ENCODE measurements around the gene MARVELD2.
"Not testable (repeated sequence)": the region's sequence is repeated elsewhere in the genome, so short reads cannot be mapped to it uniquely, and the experiment has no call there.

MARVELD2 gene

DNA sequence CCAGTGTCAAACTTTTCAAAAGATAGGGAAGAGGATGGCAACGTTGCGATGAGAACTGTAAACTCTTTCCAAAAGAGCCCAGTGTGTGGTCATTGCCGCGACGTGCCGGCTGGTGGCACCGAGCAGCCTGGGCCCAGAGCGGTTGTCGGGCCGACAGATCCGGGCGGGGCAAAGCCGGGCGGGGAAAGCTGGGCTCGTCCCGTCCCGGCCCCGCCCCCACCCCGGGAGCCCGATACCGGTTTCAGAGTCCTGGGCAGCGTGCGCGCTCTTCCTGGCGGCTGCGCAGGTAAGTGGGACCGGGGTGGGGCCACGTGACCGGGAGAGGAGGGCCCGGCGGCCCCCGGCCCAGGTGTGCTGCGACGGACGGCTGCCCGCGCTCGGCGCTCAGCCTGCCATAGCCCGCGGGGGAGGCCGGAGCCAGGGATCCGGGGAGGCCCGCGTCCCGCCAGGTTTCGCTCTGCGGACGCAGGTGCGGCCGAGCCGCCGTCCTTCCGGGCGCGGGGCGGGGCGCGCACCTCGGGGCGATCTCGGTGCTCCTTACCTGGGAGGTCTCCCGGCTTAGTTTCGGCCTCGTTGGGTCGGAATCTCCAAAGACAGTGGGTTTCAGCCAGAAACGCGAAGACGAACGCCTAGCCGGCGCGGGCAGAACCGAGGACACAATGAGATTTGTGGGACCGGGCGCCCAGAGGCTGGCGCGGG lies at the start of gene MARVELD2:
Gene MARVELD2, plus strand, starts transcription at position 232 of the 699 bp plus-strand sequence. CDS start 4,270 bp downstream, outside the sequence.
- DNase-seq (peak; percentile 56), ATAC-seq (peak; percentile 63)

- DNase-seq (no peak), ATAC-seq (no peak)
These were observed 47.1 kb upstream of the MARVELD2 start for GRCh38 chr5:69367697-69368279.

DNA sequence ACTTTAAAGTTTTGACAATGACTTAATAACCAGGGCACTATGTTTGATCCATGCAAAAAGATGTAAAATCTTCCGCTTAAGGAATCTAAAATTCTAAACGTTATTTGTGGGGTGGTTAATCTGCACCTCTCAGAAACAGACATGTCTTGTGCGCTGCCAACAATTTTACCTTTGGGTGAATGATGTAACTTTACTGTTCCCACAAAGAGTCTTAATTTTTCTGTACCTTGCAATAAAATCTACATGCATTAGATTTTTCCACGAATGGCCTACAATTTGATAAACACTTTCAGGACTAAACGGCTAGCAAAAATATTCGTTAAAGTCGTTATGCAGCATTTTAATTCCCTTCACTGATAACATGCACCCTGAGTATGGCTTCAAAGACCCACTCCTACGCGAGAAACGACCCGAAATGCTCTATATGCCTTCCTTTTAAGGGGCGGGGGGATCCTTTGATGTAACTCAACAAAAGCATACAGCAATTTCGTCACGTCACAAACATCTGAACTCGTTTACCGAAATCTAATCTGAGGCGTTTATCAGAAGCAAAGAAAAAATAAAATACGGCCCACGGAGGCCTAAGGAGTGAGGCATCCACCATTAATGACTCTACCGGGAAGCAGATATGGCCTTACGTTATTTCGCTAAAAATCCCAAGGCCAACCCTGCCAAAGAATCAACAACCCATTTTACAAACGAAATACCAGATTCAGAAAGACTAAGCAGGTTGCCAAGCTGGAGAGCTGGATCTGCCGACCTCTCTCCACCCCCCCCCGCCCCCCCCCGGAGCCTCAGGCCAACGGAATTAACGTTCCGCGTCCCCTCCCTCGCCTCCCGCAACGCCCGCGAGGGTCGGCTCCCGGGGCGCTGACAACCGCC lies 46.2 kb upstream of the MARVELD2 start:
- DNase-seq (peak; percentile 26), ATAC-seq (no peak)

GRCh38 chr5:69369340-69370121 lies 45.4 kb upstream of the MARVELD2 start, which contains the start of the genes AK6, RAD17 and TAF9:
Gene AK6 (minus strand): TSS chr5:69369520. CDS start chr5:69369490, 30 bp downstream.
Gene RAD17 (plus strand): TSS chr5:69369818. CDS start chr5:69372209, 2,391 bp downstream.
Gene TAF9 (minus strand): TSS chr5:69369520. CDS start chr5:69365737, 3,783 bp downstream.
- ATAC-seq, result peak; percentile 98
- DNase-seq, result peak; percentile 95

- peak; percentile 22 for DNase-seq
These were observed 44.6 kb upstream of the MARVELD2 start for GRCh38 chr5:69370335-69370734.

GRCh38 chr5:69372394-69372793 lies 42.5 kb upstream of the MARVELD2 start:
- DNase-seq (no peak), ATAC-seq (no peak)

More at GRCh38 chr5:69370335-69370734, 44.6 kb upstream of the MARVELD2 start:
- not testable (repeated sequence) for ATAC-seq

DNA sequence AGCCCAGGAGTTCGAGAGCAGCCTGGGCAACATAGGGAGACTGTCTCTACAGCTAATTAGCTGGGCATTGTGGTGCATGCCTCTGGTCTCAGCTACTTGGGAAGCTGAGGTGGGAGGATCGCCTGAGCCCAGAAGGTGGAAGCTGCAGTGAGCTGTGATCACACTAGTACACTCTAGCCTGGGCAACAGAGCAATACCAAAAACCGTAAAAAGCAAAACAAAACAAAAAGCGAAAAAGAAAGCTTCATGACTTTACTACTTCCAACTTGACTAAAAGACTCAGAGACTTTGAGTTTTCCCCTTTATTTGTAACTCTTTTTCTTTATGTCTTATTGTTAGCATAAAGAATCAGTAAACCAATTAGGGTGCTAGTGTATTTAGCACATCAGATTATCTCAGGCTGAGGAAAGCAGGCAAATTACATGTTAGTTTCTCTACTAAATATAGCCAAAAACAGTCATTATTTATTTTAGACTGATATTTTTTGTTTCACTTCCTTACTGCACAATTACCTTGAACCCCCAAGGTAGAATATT lies 39.9 kb upstream of the MARVELD2 start:
- DNase-seq (no peak), ATAC-seq (no peak)

DNA sequence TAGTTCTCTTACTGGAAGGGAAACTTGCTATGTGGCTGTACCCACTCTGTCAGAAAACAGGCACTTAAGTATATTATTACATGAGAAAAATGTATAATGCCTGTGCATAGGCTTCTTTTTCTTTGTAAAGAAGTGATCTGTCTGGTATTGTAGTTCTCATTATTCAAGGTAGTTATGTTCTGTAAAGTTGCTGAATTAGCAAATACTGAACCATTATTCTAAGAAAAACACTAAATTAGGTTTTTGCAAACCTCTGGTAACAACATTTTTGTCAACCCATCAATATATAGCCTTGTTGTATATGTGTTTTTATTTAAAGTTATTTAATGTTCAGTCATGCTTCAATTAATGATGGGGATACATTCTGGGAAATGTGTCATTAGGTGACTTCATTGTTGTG lies 36.5 kb upstream of the MARVELD2 start:
- ATAC-seq (no peak), DNase-seq (no peak)

GRCh38 chr5:69404659-69405330 lies 10.1 kb upstream of the MARVELD2 start:
- no peak for DNase-seq
- ATAC-seq, result no peak

GRCh38 chr5:69415584-69415958 lies 655 bp downstream of the MARVELD2 start:
- DNase-seq, result no peak
- no peak for ATAC-seq

DNA sequence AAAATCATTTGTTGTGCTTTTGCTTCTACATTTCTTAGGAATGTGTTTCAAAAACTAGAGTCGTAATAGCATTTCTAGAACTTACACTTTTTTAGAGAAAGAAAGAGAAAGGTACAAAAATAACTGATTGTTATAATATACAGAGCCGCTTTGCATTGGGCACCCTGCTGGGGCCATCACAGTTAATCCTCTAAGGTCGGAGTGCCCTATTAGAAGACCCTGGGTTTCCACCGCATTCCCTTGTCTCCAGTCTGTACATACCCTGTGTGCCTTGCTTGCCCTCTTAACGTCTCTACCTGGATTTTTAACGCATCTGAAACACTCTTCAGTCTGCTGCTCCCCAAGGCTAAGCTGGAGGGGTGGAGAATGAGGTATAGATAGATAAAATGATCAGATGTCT lies 1.3 kb downstream of the MARVELD2 start:
- ATAC-seq (no peak), DNase-seq (no peak)

- ATAC-seq (no peak), DNase-seq (no peak)
These were observed 1.8 kb downstream of the MARVELD2 start for GRCh38 chr5:69416699-69417098.

DNA sequence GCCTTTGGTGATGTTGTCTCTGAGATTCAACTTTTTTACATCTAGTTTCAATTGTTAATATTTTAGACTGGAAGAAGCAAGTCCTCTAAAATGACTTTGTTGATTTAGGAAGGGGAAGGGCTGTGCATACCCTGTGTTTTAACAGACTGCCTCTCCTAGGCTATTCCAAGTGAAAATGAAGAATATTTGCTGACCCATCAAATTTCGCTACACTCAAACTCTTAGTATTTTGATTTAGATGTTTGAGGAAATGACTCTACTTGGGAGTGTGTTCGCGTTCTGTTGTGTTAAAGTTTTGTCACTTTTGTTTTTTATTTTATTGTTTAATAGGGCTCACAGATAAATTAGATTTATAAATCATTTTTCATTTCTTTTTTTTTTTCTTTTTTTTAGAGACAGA lies 3.6 kb downstream of the MARVELD2 start:
- ATAC-seq (no peak), DNase-seq (no peak)

GRCh38 chr5:69431424-69432303 lies 16.7 kb downstream of the MARVELD2 start:
- DNase-seq, result no peak
- ATAC-seq, result no peak

DNA sequence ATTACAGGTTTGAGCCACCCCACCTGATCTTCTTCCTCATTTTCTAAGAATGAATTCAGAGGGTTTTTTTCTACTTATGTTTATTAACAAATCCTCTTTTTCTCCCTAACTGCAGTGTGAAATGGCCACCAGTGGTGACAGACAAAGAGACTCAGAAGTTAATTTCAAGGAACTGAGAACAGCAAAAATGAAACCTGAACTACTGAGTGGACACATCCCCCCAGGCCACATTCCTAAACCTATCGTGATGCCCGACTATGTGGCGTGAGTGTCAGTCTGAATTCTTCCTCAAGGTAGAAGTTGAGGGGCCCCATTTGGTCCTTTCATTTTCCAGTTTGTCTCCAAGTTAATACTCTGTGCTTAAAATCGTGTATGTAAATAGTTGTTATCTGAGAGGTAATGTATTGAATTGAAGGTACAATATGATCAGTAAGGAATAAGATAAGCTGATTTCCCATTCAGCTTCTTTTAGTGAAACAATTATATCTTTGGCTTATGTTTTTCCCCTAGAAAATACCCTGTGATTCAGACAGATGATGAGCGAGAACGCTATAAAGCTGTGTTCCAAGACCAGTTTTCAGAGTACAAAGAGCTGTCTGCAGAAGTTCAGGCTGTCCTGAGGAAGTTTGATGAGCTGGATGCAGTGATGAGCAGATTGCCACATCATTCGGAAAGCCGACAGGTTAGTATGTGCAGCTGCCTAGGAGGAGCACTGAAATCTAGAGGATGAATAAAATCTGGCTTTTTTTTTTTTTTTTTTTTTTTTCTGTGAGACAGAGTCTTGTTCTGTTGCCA lies 17.7 kb downstream of the MARVELD2 start:
- peak; percentile 14 for ATAC-seq
- DNase-seq, result no peak

DNA sequence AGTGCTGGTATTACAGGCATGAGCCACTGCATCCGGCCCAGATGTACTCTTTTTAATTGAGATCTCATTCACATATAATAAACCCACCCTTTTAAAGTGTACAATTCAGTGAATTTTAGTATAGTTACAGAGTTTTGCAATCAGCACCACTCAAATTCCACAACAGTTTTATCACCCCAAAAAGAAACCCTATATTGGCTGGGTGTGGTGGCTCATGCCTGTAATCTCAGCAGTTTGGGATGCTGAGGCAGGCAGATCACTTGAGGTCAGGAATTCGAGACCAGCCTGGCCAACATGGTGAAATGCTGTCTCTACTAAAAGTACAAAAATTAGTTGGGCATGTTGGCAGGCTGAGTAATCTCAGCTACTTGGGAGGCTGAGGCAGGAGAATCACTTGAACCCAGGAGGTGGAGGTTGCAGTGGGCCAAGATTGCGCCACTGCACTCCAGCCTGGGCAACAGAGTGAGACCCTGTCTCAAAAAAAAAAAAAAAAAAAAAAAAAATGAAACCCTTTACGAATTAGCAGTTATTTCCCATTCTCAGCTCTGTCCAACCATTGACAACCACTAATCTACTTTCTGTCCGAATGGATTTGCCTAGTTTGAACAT lies 20.5 kb downstream of the MARVELD2 start:
- not testable (repeated sequence) for DNase-seq, ATAC-seq

DNA sequence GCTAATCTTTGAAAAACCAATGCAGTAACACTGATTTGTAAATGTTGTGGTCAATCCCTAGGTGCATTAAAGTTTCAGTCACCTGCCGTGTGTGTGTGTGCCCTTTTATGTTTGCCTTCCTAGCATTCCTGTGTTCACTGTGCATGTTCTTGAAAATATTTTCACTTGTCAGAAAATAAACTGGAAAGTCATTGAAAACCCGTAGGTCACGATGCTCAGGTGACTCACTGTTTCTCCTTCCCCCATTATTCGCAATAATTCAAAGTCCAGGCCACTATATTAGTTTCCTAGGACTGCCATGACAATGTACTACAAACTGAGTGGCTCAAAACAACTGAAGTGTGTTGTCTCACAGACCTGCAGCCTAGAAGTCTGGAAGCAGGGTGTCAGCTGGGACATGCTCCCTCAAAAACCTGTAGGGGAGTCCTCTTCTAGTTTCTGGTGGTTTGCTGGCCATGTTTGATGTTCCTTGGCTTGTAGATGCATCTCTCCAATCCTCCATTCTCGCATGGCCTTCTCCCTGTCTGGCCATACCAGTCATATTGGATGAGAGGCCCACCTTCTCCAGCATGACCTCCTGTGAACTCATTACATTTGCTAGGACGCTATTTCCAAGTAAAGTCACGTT lies 29.3 kb downstream of the MARVELD2 start:
- no peak for ATAC-seq
- no peak for DNase-seq

DNA sequence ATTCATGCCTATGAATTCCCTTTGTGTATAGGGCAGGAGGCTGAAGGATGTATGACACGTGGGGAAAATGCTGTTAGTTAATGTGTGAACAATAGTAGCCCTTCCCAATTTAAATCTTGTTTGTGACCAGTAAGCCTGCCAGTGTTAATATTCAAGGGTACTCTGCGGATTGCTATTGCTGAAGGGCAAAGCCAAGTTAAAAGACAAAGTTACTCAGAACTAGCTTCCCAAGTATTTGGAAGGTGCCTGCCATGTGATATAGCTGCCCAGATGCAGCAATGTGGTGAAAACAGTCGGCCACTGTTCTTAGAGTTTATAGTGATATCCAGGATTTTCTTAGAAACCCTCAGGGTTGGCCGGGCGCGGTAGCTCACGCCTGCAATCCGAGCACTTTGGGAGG lies 34.6 kb downstream of the MARVELD2 start:
- ATAC-seq, result no peak
- no peak for DNase-seq
